Transverse colon (tissue), 4 donors: ENCODE data around the gene XYLB.

Experiments used
- CTCF ChIP-seq, 5 experiments: fragments of 200-600 bp in 3 of 5; fragments of 450-650 bp in 2 of 5; sonication (generic) in 3 of 5; IDR thresholded peaks; 1 replicate in 2 of 5; 2 replicates in 3 of 5; pipeline ENCODE4 v1.5.1; 2016 to 2017; ENCODE audit warnings: antibody characterized with exemption in 5 of 5, inconsistent platforms in 3 of 5, mild to moderate bottlenecking in 2 of 5, moderate library complexity in 1 of 5
- EP300 ChIP-seq: sonication (generic); formaldehyde crosslinking; IDR thresholded peaks from one replicate; pipeline ENCODE4 v1.6.1; 2017; ENCODE audit warnings: antibody characterized with exemption, low read depth
- POLR2A ChIP-seq: fragments of 450-650 bp; IDR thresholded peaks from one replicate; pipeline ENCODE4 v1.6.1; 2016; ENCODE audit warnings: antibody characterized with exemption, mild to moderate bottlenecking, moderate library complexity
- POLR2AphosphoS5 ChIP-seq, 3 donors: sonication (generic); formaldehyde crosslinking; IDR thresholded peaks; one replicate each; pipeline ENCODE4 v1.6.1; 2016; ENCODE audit warnings: antibody characterized with exemption in 3 of 3

- TF ChIP-seq POLR2AphosphoS5 (IDR thresholded peaks at IDR 0.05) (no peak), EP300 (no peak), CTCF (IDR thresholded peaks at IDR 0.05) (no peak), POLR2A (no peak)
Measured at GRCh38 chr3:38450853-38451252, 104.3 kb downstream of the XYLB start.
